ENCODE measurements around the gene GID8. TPM values are rescaled to one million over a fixed set of nuclear protein-coding genes. Genes with fewer than 3 reads are reported as not detected.

The GID8 gene
- polyA plus RNA-seq, 1 donor from 2014 or later = 54.8 TPM

DNA sequence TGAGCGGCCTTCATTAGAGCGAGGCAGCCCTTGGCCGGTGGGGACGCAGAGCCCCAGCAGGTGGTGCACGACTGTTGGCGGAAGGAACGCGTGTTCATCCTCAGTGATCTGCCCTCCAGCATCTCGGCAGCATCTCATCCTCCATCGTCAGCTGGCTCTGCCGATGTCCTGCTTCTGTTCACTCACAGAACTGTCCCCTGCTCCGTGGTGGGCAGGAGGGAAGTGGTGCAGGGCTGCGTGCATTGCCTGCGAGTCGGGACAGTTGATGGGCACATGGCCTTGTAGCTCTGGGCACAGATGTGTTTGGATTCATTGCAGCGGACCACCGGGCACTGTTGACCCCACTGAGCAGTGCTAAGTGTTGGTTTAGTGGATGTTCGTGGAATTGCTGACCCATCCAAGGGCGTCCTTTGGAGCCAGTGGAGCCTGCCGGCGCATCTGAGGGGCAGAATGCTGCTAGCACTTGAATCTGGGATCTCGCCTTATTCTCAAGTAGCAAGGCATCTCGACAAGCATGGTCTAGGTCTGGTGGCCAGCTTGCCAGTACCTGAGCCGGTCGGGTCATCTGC is 7.9 kb downstream of the GID8 start:
- H2AFZ ChIP-seq (ENCODE audit: low read depth, low read length) = no peak overlapping the region
- H4K20me1 ChIP-seq (ENCODE audit: insufficient read depth) = no peaks in the 10 kb centered on the region
- H3K9me3 ChIP-seq (ENCODE audit: low read length) = no peaks in the 10 kb centered on the region
- H3K9ac ChIP-seq (ENCODE audit: low read length) = no peak overlapping the region
- peaks cover 10% of the 10 kb centered on the region for H3K36me3 ChIP-seq (ENCODE audit: insufficient read depth, low read length)
- no peaks in the 10 kb centered on the region for H3F3A ChIP-seq (ENCODE audit: insufficient read depth, low read length, poor library complexity, severe bottlenecking)
- TF ChIP-seq EZH2 (IDR thresholded peaks at IDR 0.05; ENCODE audit: borderline replicate concordance, insufficient read depth, low read length, poor library complexity, severe bottlenecking) (no peak), RAD21 (conservative IDR thresholded peaks at IDR 0.05) (no peak), MXI1 (conservative IDR thresholded peaks at IDR 0.05; ENCODE audit: poor library complexity, severe bottlenecking) (no peak), POLR2AphosphoS5 (IDR thresholded peaks at IDR 0.05) (no peak), EP300 (conservative IDR thresholded peaks at IDR 0.05; ENCODE audit: poor library complexity, severe bottlenecking) (no peak), TAF1 (IDR thresholded peaks at IDR 0.05; ENCODE audit: low read depth) (no peak), SMC3 (conservative IDR thresholded peaks at IDR 0.05; ENCODE audit: poor library complexity) (no peak)
- TF ChIP-seq, protein P1, sequence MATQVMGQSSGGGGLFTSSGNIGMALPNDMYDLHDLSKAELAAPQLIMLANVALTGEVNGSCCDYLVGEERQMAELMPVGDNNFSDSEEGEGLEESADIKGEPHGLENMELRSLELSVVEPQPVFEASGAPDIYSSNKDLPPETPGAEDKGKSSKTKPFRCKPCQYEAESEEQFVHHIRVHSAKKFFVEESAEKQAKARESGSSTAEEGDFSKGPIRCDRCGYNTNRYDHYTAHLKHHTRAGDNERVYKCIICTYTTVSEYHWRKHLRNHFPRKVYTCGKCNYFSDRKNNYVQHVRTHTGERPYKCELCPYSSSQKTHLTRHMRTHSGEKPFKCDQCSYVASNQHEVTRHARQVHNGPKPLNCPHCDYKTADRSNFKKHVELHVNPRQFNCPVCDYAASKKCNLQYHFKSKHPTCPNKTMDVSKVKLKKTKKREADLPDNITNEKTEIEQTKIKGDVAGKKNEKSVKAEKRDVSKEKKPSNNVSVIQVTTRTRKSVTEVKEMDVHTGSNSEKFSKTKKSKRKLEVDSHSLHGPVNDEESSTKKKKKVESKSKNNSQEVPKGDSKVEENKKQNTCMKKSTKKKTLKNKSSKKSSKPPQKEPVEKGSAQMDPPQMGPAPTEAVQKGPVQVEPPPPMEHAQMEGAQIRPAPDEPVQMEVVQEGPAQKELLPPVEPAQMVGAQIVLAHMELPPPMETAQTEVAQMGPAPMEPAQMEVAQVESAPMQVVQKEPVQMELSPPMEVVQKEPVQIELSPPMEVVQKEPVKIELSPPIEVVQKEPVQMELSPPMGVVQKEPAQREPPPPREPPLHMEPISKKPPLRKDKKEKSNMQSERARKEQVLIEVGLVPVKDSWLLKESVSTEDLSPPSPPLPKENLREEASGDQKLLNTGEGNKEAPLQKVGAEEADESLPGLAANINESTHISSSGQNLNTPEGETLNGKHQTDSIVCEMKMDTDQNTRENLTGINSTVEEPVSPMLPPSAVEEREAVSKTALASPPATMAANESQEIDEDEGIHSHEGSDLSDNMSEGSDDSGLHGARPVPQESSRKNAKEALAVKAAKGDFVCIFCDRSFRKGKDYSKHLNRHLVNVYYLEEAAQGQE (IDR thresholded peaks at IDR 0.05; ENCODE audit: borderline replicate concordance) = no peak
- TF ChIP-seq, protein P2, sequence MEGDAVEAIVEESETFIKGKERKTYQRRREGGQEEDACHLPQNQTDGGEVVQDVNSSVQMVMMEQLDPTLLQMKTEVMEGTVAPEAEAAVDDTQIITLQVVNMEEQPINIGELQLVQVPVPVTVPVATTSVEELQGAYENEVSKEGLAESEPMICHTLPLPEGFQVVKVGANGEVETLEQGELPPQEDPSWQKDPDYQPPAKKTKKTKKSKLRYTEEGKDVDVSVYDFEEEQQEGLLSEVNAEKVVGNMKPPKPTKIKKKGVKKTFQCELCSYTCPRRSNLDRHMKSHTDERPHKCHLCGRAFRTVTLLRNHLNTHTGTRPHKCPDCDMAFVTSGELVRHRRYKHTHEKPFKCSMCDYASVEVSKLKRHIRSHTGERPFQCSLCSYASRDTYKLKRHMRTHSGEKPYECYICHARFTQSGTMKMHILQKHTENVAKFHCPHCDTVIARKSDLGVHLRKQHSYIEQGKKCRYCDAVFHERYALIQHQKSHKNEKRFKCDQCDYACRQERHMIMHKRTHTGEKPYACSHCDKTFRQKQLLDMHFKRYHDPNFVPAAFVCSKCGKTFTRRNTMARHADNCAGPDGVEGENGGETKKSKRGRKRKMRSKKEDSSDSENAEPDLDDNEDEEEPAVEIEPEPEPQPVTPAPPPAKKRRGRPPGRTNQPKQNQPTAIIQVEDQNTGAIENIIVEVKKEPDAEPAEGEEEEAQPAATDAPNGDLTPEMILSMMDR (IDR thresholded peaks at IDR 0.05; ENCODE audit: poor library complexity, severe bottlenecking) = no peak
- H3K4me2 ChIP-seq (ENCODE audit: low read length) = no peak overlapping the region
- no peaks in the 10 kb centered on the region for H3K9me2 ChIP-seq (ENCODE audit: insufficient read depth, low read length)
- H3K4me3 ChIP-seq (ENCODE audit: low read length) = no peak overlapping the region
- H3K27me3 ChIP-seq (ENCODE audit: insufficient read depth, low read depth, low read length) = no peaks in the 10 kb centered on the region
- H3K79me2 ChIP-seq (replicated peaks; ENCODE audit: insufficient read depth, low read length) = peaks cover 19% of the 10 kb centered on the region
- H3K27ac ChIP-seq (ENCODE audit: low read length) = no peak overlapping the region

DNA sequence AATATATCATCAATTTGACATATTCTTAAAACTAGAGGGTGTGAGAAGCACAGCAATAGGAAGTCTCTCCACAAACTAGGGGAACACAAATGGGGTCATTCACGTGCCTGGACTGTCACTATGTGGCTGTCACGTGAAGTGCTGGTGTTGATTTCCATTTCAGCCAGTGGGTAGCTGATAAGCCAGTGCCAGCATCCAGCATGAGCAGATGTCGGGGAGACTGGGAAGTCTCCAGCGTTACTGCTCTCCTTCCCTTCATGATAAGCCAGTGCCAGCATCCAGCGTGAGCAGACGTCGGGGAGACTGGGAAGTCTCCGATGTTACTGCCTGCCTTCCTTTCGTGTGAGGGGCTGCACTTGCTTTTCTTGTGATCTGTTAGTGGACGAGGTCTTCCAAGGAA is 9.0 kb downstream of the GID8 start:
- Histone ChIP-seq H3K4me3 (ENCODE audit: low read length) (no peak overlapping the region), H3K9me3 (ENCODE audit: low read length) (no peaks in the 10 kb centered on the region), H3K9me2 (ENCODE audit: insufficient read depth, low read length) (no peaks in the 10 kb centered on the region), H3F3A (ENCODE audit: insufficient read depth, low read length, poor library complexity, severe bottlenecking) (no peaks in the 10 kb centered on the region), H3K4me2 (ENCODE audit: low read length) (no peak overlapping the region), H3K79me2 (replicated peaks; ENCODE audit: insufficient read depth, low read length) (peaks cover 8% of the 10 kb centered on the region), H2AFZ (ENCODE audit: low read depth, low read length) (no peak overlapping the region), H3K27me3 (ENCODE audit: insufficient read depth, low read depth, low read length) (no peaks in the 10 kb centered on the region), H3K27ac (ENCODE audit: low read length) (no peak overlapping the region), H4K20me1 (ENCODE audit: insufficient read depth) (no peaks in the 10 kb centered on the region), H3K9ac (ENCODE audit: low read length) (no peak overlapping the region), H3K36me3 (ENCODE audit: insufficient read depth, low read length) (peaks cover 10% of the 10 kb centered on the region)
- TF ChIP-seq EZH2 (IDR thresholded peaks at IDR 0.05; ENCODE audit: borderline replicate concordance, insufficient read depth, low read length, poor library complexity, severe bottlenecking) = no peak
